Hepatocyte (in vitro differentiated cells): ENCODE results near the gene SLC7A5. TPM values are rescaled to one million over a fixed set of nuclear protein-coding genes. Genes with fewer than 3 reads are reported as not detected.
"Not testable (repeated sequence)": the region's sequence is repeated elsewhere in the genome, so short reads cannot be mapped to it uniquely, and the experiment has no call there.

Experiments
- DNase-seq: peaks from one replicate; pipeline ENCODE4 v3.0.0-alpha.2; 2016; ENCODE audit warnings: low spot score
- H2AFZ ChIP-seq: fragments of 200-600 bp; sonication (generic); 2 replicates; pipeline ENCODE4 v1.6.0; 2016; ENCODE audit warnings: antibody characterized with exemption, mild to moderate bottlenecking
- H3K27ac ChIP-seq: fragments of 200-600 bp; sonication (generic); 2 replicates; pipeline ENCODE4 v1.5.1; 2016; ENCODE audit warnings: mild to moderate bottlenecking
- H3K27me3 ChIP-seq: fragments of 200-600 bp; sonication (generic); 2 replicates; pipeline ENCODE4 v1.6.1; 2016
- H3K36me3 ChIP-seq: fragments of 200-600 bp; sonication (generic); replicated peaks from 2 replicates; pipeline ENCODE4 v1.5.1; 2016; ENCODE audit warnings: low read depth; ENCODE audit not compliant: insufficient read depth
- H3K4me1 ChIP-seq: fragments of 200-600 bp; sonication (generic); 2 replicates; pipeline ENCODE4 v1.5.1; 2016; ENCODE audit warnings: mild to moderate bottlenecking, moderate library complexity; ENCODE audit not compliant: insufficient read depth
- H3K4me2 ChIP-seq: fragments of 200-600 bp; sonication (generic); 2 replicates; pipeline ENCODE4 v1.6.0; 2016
- H3K4me3 ChIP-seq: fragments of 200-600 bp; sonication (generic); 2 replicates; pipeline ENCODE4 v1.5.1; 2016; ENCODE audit warnings: mild to moderate bottlenecking
- H3K79me2 ChIP-seq: fragments of 200-600 bp; sonication (generic); 2 replicates; pipeline ENCODE4 v1.6.0; 2017; ENCODE audit warnings: mild to moderate bottlenecking
- H3K9me2 ChIP-seq: fragments of 200-600 bp; sonication (generic); replicated peaks from 2 replicates; pipeline ENCODE4 v1.6.0; 2017; ENCODE audit warnings: mild to moderate bottlenecking; ENCODE audit not compliant: insufficient read depth
- H3K9me3 ChIP-seq: fragments of 200-600 bp; sonication (generic); 2 replicates; pipeline ENCODE4 v1.5.1; 2016; ENCODE audit warnings: low read depth, mild to moderate bottlenecking
- H4K20me1 ChIP-seq: fragments of 200-600 bp; sonication (generic); 2 replicates; pipeline ENCODE4 v1.6.0; 2016; ENCODE audit warnings: mild to moderate bottlenecking; ENCODE audit not compliant: insufficient read depth, poor library complexity, severe bottlenecking
- EZH2 ChIP-seq: fragments of 200-600 bp; sonication (generic); IDR thresholded peaks from 2 replicates; pipeline ENCODE4 v1.6.1; 2016; ENCODE audit warnings: antibody characterized with exemption, mild to moderate bottlenecking, borderline replicate concordance
- EZH2phosphoT487 ChIP-seq: fragments of 200-600 bp; sonication (generic); IDR thresholded peaks from one replicate; pipeline ENCODE4 v1.6.1; 2018; ENCODE audit warnings: antibody characterized with exemption, mild to moderate bottlenecking, low read depth, moderate library complexity; ENCODE audit not compliant: unreplicated experiment, severe bottlenecking
- WGBS: methylation state at CpG from one replicate; pipeline ENCODE4 v1.1.6; 2016; ENCODE audit warnings: low lambda C conversion rate; ENCODE audit errors: missing lambda C conversion rate; 5-methylcytosine and 5-hydroxymethylcytosine counted together
- polyA plus RNA-seq: library from polyadenylated mRNA; unstranded; fragments of >200 nt; fragmentation: Nextera tagmentation; extraction: Ambion mirVana; gene quantifications from 2 replicates; pipeline ENCODE4 v1.2.1, GENCODE V29; 2016
- total RNA-seq: library from RNA; depleted of rRNA; stranded (reverse); fragments of >200 nt; gene quantifications from 2 replicates; pipeline ENCODE4 v1.2.3, GENCODE V29; 2014
- TF ChIP-seq, protein P1 (sequence below): fragments of 200-600 bp; sonication (generic); IDR thresholded peaks from 2 replicates; pipeline ENCODE4 v1.5.1; 2016; ENCODE audit warnings: antibody characterized with exemption, mild to moderate bottlenecking; ENCODE audit not compliant: poor library complexity

SLC7A5 gene
- total and polyA plus RNA-seq, 2 experiments from 2014 or later: 29.3 to 52.5 TPM

DNA sequence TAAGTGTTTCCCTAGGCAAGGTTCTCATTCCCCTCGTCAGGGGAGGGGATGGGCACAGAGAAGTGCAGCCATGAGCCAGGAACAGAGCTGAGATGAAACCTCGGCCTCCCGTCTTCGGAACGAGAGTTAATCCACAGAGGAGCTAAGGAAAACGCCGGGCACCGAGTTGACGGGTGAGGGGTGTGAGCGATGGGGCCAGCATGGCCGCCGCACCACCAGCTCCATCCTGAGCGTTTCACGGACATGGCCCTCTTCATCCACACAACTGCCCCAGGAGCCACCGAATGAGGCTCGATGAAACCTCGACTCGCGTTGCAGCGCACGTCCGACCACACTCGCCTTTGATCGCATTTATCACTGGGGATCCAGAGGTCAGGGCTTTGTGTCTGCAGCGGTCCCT, 45.5 kb upstream of the SLC7A5 start:
- H3K27ac ChIP-seq: no peak overlapping the region
- H3K4me1 ChIP-seq: no peaks in the 10 kb centered on the region
- no peaks in the 10 kb centered on the region for H4K20me1 ChIP-seq
- no peaks in the 10 kb centered on the region for H3K36me3 ChIP-seq
- no peaks in the 10 kb centered on the region for H3K79me2 ChIP-seq
- H3K4me2 ChIP-seq: no peak overlapping the region
- TF ChIP-seq EZH2phosphoT487 (no peak), EZH2 (no peak)
- TF ChIP-seq, protein P1, sequence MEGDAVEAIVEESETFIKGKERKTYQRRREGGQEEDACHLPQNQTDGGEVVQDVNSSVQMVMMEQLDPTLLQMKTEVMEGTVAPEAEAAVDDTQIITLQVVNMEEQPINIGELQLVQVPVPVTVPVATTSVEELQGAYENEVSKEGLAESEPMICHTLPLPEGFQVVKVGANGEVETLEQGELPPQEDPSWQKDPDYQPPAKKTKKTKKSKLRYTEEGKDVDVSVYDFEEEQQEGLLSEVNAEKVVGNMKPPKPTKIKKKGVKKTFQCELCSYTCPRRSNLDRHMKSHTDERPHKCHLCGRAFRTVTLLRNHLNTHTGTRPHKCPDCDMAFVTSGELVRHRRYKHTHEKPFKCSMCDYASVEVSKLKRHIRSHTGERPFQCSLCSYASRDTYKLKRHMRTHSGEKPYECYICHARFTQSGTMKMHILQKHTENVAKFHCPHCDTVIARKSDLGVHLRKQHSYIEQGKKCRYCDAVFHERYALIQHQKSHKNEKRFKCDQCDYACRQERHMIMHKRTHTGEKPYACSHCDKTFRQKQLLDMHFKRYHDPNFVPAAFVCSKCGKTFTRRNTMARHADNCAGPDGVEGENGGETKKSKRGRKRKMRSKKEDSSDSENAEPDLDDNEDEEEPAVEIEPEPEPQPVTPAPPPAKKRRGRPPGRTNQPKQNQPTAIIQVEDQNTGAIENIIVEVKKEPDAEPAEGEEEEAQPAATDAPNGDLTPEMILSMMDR: no peak
- DNase-seq: no peak
- H3K9me3 ChIP-seq: no peaks in the 10 kb centered on the region
- 95% methylated on average over 24 of the region's 25 CpGs for WGBS
- no peak overlapping the region for H3K4me3 ChIP-seq
- H2AFZ ChIP-seq: no peak overlapping the region
- H3K27me3 ChIP-seq: no peaks in the 10 kb centered on the region
- no peaks in the 10 kb centered on the region for H3K9me2 ChIP-seq

DNA sequence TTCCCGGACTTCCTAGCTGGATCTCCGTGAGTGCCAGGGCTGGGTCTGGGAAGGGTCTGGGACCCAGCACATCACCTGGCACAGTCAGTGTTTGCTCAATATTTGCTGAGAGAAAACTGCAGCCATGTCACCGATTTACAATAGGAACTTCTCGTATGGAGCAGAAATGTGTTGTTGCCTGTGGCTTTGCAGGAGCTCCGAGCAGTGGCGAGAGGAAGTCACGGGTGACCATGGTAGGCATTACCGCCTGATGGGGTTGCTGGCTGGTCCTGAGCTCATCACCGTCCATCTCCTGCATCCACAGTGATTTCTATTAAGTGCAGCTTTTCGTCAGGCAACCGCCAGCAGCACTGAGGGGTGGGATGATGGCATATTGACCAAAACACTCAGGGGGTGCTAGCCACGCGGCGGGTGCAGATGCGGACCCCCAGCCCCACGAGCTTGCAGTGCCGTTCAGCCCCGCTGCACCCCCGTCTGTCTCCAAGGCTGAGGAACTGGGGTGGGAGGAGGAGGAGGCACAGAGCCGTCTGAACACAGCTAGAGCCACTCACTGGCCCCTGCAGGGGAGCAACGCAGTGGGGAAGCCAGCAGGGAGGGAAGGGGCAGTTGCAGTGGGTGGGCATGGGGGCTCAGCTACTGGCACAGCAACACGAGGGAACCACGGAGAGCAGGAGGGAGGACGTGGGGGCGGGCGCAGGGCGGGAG, 44.9 kb upstream of the SLC7A5 start:
- not testable (repeated sequence) for H3K4me1 ChIP-seq, H3K9me3 ChIP-seq, H3K27me3 ChIP-seq, H4K20me1 ChIP-seq, H3K9me2 ChIP-seq, H3K36me3 ChIP-seq, DNase-seq, H3K4me3 ChIP-seq, H2AFZ ChIP-seq, H3K79me2 ChIP-seq, H3K4me2 ChIP-seq, H3K27ac ChIP-seq
- 84% methylated on average over 27 of the region's 27 CpGs for WGBS

DNA sequence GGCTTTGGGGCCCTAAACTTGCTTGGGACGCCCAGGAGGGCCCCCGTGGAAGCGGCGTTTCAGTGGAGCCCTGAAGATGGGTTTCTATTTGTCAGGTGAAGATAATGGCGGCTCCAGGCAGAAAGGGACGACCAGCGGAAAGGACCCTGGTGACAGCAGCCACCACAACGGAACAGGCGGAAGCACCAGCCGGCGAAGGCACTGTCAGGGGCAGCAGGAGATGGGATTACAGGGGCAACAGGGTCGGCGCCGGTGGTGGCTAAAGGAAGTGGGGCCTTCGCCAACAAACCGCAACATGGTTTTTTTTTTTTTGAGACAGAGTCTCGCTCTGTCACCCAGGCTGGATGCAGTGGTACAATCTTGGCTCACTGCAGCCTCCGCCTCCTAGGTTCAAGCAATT, 43.4 kb upstream of the SLC7A5 start:
- H3K4me2 ChIP-seq, DNase-seq: not testable (repeated sequence)

DNA sequence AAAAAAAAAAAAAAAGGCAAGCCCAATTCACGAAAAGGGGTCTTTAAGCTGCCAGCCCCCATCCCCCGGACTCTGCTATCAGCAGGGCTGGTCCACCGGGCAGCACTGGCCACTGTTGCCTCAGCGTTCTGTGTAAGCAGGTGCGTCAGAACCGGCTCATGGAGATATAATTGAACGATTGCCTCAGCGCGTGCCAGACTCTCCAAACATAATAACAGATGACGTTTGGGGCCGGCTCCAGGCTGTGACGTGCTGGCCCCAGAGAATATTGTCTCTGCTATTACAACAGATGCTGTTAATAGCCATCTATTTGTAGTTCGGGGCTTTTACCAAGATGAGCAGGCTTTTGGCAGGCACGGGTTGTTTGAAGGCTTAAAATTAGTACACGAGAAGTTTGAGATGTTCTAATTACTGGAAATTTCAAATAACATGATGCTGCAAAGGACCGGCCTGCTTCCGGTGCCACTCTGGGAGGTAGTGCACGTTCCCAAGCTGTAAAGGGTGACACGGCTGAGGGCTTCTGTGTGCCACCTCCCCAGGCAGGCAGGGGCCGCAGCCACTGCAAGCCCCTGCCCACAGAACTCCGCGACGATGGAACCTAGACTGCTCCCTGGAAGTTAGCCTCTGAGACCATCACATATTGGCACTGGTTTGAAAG, 41.9 kb upstream of the SLC7A5 start:
- not testable (repeated sequence) for H3K79me2 ChIP-seq, H2AFZ ChIP-seq, H3K4me2 ChIP-seq, H3K27ac ChIP-seq, DNase-seq, H3K36me3 ChIP-seq, H3K4me1 ChIP-seq, H3K4me3 ChIP-seq, H4K20me1 ChIP-seq, H3K9me2 ChIP-seq, H3K9me3 ChIP-seq, H3K27me3 ChIP-seq
- 86% methylated on average over 23 of the region's 23 CpGs for WGBS

More for the DNA sequence above, 43.4 kb upstream of the SLC7A5 start:
- WGBS: 93% methylated on average over 17 of the region's 18 CpGs
- not testable (repeated sequence) for H3K4me1 ChIP-seq, H3K9me3 ChIP-seq, H3K27me3 ChIP-seq, H3K9me2 ChIP-seq, H4K20me1 ChIP-seq, H3K36me3 ChIP-seq, H3K4me3 ChIP-seq, H2AFZ ChIP-seq, H3K79me2 ChIP-seq, H3K27ac ChIP-seq

DNA sequence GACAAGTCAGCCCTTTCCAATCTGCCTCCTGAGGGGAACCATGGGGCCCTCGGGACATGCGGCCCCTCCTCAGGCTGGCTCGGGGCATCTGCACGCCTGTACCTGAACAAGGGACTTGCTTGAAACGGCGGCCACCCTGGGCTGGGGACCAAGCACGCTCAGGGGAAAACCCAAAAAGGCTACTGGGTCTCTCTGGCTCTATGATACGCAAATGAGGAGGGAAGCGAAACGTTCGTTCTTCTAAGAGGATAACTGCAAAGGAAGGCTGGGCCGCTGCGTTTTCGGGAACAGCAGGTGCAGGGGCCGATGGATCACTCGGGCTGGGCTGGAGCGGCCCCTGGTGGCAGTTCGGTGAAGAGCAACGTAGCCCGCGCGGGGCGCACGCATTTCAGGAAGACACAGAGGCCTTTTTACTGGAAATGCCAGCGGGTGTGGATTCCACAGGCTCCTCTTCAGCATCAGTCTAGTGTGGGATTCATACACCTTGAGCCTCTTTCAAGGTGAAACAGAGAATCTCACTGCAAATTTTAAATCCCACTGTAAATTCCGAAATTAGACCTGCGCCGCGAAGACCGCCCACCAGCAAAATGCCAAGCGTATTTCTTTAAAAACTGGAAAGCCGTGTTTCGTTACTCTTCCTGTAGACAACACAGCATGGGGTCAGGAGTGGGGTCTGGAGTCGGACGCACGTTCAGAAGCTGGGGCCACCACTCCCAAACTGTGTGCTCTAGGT, 40.1 kb upstream of the SLC7A5 start:
- 44% methylated on average over 36 of the region's 36 CpGs for WGBS

DNA sequence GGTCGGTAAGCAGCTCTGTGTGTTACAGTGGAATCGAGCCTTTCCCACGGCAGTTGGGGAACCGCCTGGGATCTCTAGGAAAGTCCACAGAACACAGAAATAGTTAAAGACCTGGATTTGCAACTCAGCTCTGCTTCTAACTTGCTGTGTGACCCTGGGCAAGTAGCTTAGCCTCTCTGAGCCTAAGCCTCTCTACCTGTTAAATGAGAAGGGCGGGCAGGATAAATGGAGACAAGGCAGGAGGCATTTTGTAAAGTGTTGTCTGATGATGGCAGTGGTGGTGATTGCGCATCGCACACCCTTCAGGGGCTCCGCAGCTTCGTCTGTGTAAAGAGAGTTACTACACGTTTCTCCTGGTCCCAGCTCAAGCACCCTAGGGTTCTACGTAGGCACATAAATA, 38.8 kb upstream of the SLC7A5 start:
- H3K79me2 ChIP-seq, DNase-seq: not testable (repeated sequence)

More for the DNA sequence above, 40.1 kb upstream of the SLC7A5 start:
- not testable (repeated sequence) for H3K36me3 ChIP-seq, H3K4me1 ChIP-seq, H3K4me2 ChIP-seq, H3K27ac ChIP-seq, H3K27me3 ChIP-seq, H3K79me2 ChIP-seq, H3K9me2 ChIP-seq, H4K20me1 ChIP-seq, H3K9me3 ChIP-seq, H2AFZ ChIP-seq, H3K4me3 ChIP-seq
- TF ChIP-seq, protein P1: peak; percentile 81
- peak; percentile 74 for DNase-seq

More for the DNA sequence above, 38.8 kb upstream of the SLC7A5 start:
- not testable (repeated sequence) for H3K9me2 ChIP-seq, H3K9me3 ChIP-seq, H3K4me1 ChIP-seq, H3K27ac ChIP-seq, H3K4me2 ChIP-seq, H3K27me3 ChIP-seq, H3K4me3 ChIP-seq, H2AFZ ChIP-seq, H3K36me3 ChIP-seq, H4K20me1 ChIP-seq
- WGBS: 96% methylated on average over 11 of the region's 11 CpGs
